Endothelial cell of umbilical vein (primary cell): ENCODE data around the gene KPNB1.

Experiments used
- CTCF ChIP-seq, 2 donors: IDR thresholded peaks; 1 replicate in 1 of 2; 2 replicates in 1 of 2; pipeline ENCODE4 v1.5.1; 2011; ENCODE audit warnings: low read length in 2 of 2, mild to moderate bottlenecking in 2 of 2, moderate library complexity in 2 of 2, control low read depth in 1 of 2, inconsistent platforms in 1 of 2, low read depth in 1 of 2; ENCODE audit not compliant: insufficient read depth in 1 of 2; ENCODE audit errors: extremely low read depth in 1 of 2
- EZH2 ChIP-seq: IDR thresholded peaks from 2 replicates; pipeline ENCODE4 v1.6.1; 2012; ENCODE audit warnings: borderline replicate concordance, low read depth, mild to moderate bottlenecking, moderate library complexity, low read length, inconsistent platforms; ENCODE audit not compliant: severe bottlenecking
- MAX ChIP-seq: IDR thresholded peaks from 2 replicates; pipeline ENCODE4 v1.6.1; 2011; ENCODE audit not compliant: insufficient read depth, insufficient read length
- POLR2A ChIP-seq: IDR thresholded peaks from 2 replicates; pipeline ENCODE4 v1.6.1; 2012; ENCODE audit warnings: low read depth, mild to moderate bottlenecking, control low read depth, low read length
- POLR2AphosphoS5 ChIP-seq: IDR thresholded peaks from 2 replicates; pipeline ENCODE4 v1.6.1; 2012; ENCODE audit warnings: low read depth, mild to moderate bottlenecking, control low read depth, low read length, moderate library complexity; ENCODE audit not compliant: insufficient read depth

GRCh38 chr17:47651704-47652103, 2.0 kb downstream of the KPNB1 start:
- TF ChIP-seq POLR2A (no peak), CTCF (IDR thresholded peaks at IDR 0.05; ENCODE audit: extremely low read depth in 1 of 2, insufficient read depth in 1 of 2, low read depth in 1 of 2, low read length in 2 of 2) (no peak), EZH2 (no peak), POLR2AphosphoS5 (no peak), MAX (no peak)
